GM18505 (cell line): ENCODE data around the gene OTUD1.

Experiments
- ATAC-seq: cut with Tn5 transposase; IDR thresholded peaks from one replicate; pipeline ENCODE4 v1.9.1; 2021; ENCODE audit not compliant: unreplicated experiment
- POLR2A ChIP-seq: IDR thresholded peaks from 4 replicates; pipeline ENCODE4 v1.6.1; 2011; ENCODE audit warnings: borderline replicate concordance; ENCODE audit not compliant: insufficient read depth, insufficient read length; ENCODE audit errors: extremely low read depth

Gene OTUD1

DNA sequence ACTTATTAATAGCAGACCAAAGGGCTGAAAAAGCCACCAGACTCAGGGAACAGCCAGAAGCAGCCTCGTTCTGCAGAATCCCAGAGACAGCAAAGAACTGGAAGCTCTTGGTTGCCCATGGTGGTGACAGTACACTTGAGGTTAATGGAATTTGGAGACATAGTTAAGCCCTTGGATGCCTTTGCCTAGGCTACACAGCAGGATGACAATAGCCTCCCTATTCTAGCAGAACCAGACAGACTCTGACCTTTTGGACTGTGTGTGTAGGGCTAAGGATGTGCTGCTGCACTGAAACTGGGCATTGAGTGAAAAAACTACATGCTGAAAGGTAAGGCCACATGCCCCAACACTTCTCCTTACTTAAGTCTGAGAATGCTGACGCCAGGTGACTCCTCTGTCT is 22.7 kb downstream of the OTUD1 start:
- TF ChIP-seq POLR2A: no peak

DNA sequence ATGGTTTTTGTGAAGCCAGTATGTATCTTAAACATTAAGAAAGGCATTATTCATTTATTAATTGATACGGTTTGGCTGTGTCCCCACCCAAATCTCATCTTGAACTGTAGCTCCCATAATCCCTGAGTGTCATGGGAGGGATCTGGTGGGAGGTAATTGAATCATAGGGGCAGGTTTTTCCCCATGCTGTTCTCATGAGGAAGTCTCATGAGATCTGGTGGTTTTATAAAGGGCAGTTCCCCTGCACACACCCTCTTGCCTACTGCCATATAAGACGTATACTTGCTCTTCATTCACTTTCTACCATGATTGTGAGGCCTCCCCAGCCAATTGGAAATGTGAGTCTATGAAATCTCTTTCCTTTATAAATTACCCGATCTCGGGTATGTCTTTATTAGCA is 28.1 kb downstream of the OTUD1 start:
- no peak for ATAC-seq
- TF ChIP-seq POLR2A: no peak

More for the DNA sequence above, 22.7 kb downstream of the OTUD1 start:
- ATAC-seq: no peak

DNA sequence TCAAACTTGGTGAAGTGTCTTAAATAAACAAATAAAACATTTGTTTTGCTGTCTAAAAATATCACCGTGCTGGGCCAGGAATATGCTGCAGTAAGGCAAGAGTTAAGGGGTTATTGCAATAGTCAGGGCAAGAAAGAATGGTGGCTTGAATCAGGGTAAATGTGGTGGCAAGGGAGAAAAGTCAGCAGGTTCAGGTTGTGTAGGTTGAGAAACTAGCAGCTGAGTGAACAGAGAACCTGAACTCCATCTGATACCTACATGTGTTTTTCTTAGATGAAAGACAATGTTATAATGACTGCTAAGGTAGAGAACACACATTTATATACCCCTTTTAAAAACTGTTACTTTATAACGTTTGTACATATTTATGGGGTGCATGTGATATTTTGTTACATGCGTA is 28.7 kb downstream of the OTUD1 start:
- TF ChIP-seq POLR2A: no peak
- ATAC-seq: no peak

DNA sequence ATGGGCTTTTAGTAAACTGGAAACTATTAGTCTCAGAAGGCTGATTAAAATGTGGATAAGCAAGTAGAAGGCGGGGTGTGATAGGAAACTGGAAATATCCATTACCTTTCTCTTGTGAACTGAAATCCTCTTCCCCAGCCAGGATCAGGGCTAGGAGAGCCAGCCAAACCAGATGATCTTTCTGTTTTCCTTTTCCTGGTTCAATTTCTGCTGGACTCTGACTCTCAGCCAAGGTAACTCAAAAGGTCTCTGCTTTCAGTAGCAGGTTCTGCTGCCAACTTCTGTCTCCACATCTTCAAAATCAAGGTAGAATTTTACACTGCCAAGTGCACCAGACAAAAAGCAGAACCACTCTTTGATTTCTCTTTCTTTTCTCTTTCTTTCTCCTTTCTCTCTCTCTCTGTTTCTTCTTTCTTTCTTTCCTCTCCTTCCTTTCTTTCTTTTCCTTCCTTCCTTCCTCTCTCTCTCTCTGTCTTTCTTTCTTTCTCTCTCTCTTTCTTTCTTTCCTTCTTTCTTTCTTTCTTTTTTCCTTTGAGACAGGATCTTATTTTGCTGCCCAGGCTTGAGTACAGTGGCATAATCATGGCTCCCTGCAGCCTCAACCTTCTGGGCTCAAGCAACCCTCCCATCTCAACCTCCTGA is 30.8 kb downstream of the OTUD1 start:
- no peak for TF ChIP-seq POLR2A
- no peak for ATAC-seq

DNA sequence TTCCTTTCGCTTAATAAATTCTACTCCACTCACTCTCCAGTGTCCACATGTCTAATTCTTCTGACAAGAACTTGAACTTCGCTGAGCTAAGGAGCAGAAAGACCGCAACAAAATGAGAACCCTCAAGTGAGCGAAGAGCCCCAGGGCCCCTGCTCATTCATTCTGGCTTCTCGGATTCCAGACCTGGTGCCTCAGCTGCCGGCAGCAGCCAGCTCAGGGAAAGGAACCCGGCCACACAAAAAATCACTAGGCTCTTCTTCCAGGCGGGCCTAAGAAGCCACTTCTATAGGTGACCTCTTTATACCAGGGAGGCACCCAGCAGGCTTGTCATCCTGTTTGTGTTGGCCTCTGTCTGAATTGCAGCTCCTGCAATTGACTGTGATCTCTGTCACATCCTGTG is 33.3 kb downstream of the OTUD1 start:
- ATAC-seq: no peak
- no peak for TF ChIP-seq POLR2A

DNA sequence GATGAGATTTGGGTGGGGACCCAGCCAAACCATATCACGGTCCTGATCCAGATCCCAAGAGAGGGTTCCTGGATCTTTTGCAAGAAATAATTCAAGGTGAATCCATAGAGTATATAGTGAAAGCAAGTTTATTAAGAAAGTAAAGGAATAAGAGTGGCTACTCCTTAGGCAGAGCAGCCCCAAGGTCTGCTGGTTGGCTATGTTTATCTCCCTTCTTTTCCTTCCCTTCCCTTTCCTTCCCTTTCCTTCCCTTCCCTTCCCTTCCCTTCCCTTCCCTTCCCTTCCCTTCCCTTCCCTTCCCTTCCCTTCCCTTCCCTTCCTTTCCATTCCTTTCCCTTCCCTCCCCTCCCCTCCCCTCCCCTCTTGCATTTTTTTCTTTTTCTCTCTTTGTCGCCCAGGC is 35.2 kb downstream of the OTUD1 start:
- TF ChIP-seq POLR2A: no peak
- ATAC-seq: no peak

DNA sequence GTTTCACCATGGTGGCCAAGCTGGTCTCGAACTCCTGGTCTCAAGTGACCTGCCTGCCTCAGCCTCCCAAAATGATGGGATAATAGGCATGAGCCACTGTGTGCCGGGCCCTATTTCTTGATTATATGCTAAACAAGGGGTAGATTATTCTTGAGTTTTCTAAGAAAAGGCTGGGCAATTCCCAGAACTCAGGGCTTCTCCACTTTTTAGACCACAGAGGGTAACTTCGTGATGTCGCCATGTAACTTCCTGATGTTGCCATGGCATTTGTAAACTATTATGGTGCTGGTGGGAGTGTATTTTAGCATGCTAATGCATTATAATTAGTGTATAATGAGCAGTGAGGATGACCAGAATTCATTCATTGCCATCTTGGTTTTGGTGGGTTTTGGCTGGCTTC is 35.8 kb downstream of the OTUD1 start:
- TF ChIP-seq POLR2A: no peak
- ATAC-seq: no peak

DNA sequence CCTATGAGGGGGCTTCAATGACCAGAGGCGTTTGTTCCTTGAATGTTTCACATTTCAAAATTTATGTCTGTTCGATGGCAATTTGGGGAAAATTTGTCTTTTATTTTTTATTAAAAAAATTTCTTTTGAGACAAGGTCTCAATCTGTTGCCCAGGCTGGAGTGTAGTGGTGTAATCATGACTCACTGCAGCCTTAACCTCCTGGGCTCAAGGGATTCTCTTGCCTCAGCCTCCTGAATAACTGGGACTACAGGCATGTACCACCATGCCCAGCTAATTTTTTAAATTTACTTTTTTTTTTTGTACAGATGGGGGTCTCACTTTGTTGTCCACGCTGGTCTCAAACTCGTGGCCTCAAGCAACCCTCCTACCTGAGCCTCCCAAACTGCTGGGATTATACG is 39.7 kb downstream of the OTUD1 start:
- TF ChIP-seq POLR2A: no peak
- ATAC-seq: no peak

DNA sequence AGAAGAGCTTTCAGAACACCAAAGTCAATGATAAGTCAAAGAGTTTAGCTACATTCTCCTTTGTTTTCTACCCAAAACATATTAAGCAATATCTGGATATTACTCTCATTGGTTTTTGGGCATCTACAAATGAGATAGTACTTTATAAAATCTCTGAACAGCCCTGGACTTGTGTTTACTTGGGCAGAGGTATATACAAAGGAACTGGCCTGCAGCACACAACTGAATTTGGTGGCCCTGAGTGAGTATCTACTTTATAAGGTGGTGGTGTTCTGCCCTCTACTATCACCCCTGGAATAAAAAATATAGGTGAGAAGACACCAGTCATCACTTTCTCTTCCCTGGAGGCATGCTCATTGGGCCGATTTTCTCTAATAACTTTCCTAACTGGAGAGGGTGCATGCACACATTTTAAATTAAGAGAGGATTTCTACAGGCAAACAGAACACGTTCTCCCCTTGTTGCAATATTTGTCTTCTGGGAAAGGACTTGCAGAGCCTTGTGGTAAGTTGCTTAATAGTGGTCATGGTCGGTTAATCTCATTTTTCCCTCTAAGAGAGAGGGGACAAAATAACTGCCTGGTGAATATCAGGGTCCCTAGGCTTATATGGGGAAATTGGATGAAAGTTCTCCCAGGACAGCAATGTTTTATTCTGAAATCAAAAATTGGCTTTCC is 41.1 kb downstream of the OTUD1 start:
- TF ChIP-seq POLR2A: no peak
- no peak for ATAC-seq

DNA sequence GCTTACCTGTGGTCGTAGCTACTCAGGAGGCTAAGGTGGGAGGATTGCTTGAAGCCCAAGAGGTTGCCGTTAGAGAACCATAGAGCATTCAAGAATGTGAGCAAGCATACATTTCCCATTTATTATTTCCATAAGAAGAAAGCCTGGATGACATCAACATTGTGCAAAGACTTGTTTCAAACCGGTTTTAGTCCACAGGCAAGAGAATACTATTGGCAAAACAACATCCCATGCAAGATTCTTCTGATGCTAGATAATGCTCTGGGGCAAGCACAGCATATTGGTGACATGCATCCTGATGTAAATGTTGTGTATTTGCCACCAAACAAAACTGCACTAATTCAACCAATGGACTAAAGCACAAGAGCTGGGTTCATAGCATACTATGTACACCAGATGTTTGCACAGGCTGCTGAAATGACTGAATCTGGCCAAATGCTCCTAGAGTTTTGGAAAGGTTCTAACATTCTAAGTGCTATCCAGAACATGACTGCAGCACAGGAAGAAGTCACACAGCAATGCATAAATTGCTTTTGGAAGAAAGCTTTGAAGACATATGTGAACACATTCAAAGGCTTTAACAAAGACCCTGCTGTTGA is 42.6 kb downstream of the OTUD1 start:
- TF ChIP-seq POLR2A: no peak
- no peak for ATAC-seq

DNA sequence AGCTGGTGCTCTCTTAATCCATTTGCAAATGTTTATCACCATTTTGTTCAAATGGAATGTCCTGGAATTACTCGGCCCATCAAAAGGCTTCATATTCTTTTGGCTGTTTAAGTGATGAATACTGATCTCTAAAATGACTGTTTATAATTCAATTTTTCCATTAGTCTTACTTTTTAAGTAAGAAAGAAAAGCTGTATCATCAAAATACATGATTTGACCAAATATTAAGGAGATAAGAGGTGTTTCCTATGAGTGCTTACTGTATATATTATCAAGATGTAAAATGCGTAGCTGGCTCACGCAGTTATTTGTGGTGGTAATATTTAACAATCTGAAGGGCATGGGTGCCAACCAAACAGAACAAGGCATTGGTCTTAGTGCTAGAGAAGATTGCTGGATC is 51.2 kb downstream of the OTUD1 start:
- TF ChIP-seq POLR2A: no peak

More for the DNA sequence above, 51.2 kb downstream of the OTUD1 start:
- no peak for ATAC-seq
